T-helper 2 cell treated with Interferon-gamma antibody and Interleukin-4, amounts not matched to agents 5 μg/mL and 100 μg/mL, for 36 hours (primary cell): ENCODE data around the gene PTH2R.
"Not testable (repeated sequence)": the region's sequence is repeated elsewhere in the genome, so short reads cannot be mapped to it uniquely, and the experiment has no call there.

Experiments used
- DNase-seq: peaks from one replicate; pipeline ENCODE4 v3.0.0; 2021; ENCODE audit warnings: low spot score
- H3K27ac Mint-ChIP-seq: one replicate; pipeline ENCODE4 v1.8.0; 2021; ENCODE audit warnings: mild to moderate bottlenecking, mixed read lengths
- H3K27me3 Mint-ChIP-seq: one replicate; pipeline ENCODE4 v1.8.0; 2021; ENCODE audit warnings: low read depth, mixed read lengths
- H3K36me3 Mint-ChIP-seq: one replicate; pipeline ENCODE4 v1.8.0; 2021; ENCODE audit warnings: low read depth, mixed read lengths
- H3K4me1 Mint-ChIP-seq: one replicate; pipeline ENCODE4 v1.8.0; 2021; ENCODE audit warnings: low read depth, mixed read lengths
- H3K4me3 Mint-ChIP-seq: one replicate; pipeline ENCODE4 v1.8.0; 2022; ENCODE audit warnings: mild to moderate bottlenecking, moderate library complexity, mixed read lengths
- H3K9me3 Mint-ChIP-seq: one replicate; pipeline ENCODE4 v1.8.0; 2021; ENCODE audit warnings: mixed read lengths

The PTH2R gene

DNA sequence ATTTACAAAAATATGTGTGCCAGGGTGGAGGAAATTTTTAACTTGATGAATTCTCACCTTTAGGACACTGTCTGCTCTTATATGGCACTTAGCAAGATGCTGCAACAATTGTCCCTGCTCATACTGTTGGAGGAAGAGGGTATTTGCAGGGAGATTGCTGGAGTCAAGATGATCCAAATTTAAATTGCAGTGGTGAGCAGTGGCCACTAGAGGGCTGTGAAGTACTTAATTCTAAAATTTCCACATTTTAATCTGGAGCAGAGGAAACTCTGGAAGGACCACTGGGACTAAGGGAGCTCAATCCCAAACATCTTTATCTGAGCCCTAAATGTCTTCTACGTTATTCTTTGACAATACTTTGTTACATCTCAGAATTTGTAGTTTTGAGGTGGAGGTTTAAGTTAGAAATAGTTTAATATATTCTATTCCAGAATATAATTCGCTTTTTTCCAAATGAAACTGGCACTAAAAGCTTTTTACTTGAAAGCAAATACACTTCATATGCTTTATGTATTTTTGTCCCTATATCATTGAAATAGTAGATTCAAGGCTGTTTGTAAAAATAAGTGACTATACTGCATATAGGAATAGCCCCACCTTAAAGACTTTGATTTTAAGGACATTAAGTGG lies 33.0 kb upstream of the PTH2R start:
- no peaks in the 10 kb centered on the region for H3K36me3 Mint-ChIP-seq
- no peaks in the 10 kb centered on the region for H3K9me3 Mint-ChIP-seq
- no peak overlapping the region for H3K27ac Mint-ChIP-seq
- H3K27me3 Mint-ChIP-seq: peaks cover 10% of the 10 kb centered on the region
- no peak for DNase-seq
- no peak overlapping the region for H3K4me3 Mint-ChIP-seq
- H3K4me1 Mint-ChIP-seq: no peaks in the 10 kb centered on the region

DNA sequence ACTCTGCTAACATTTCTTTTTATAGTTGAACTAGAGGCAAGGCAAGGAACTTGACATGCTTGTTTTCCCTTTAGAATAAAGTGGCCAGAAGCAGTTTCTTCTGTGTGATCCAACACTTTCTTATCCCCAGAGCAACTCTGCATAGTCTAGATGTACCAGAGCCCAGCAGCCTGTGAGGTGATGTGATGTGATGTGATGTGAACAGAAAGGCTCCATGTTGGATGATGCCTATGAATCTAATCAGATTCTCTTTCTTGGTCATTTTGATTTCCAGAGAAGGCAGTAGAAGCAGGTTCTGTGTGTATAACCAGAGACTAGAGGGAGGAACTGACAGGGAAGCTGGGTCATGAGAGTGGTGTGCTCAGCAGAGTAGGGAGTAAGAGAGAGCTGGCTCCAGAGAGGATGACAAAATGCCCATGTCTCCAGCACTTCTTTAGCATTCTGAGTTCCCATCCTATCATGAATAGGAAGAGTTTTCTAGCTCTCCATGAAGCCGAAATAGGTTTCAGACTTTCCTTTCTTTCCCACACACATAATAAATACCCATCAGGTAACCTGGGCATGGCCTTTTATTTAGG lies 31.0 kb upstream of the PTH2R start:
- H3K4me3 Mint-ChIP-seq: no peak overlapping the region
- DNase-seq: no peak
- peaks cover 10% of the 10 kb centered on the region for H3K27me3 Mint-ChIP-seq
- H3K36me3 Mint-ChIP-seq: no peaks in the 10 kb centered on the region
- no peaks in the 10 kb centered on the region for H3K9me3 Mint-ChIP-seq
- no peaks in the 10 kb centered on the region for H3K4me1 Mint-ChIP-seq
- H3K27ac Mint-ChIP-seq: no peak overlapping the region

DNA sequence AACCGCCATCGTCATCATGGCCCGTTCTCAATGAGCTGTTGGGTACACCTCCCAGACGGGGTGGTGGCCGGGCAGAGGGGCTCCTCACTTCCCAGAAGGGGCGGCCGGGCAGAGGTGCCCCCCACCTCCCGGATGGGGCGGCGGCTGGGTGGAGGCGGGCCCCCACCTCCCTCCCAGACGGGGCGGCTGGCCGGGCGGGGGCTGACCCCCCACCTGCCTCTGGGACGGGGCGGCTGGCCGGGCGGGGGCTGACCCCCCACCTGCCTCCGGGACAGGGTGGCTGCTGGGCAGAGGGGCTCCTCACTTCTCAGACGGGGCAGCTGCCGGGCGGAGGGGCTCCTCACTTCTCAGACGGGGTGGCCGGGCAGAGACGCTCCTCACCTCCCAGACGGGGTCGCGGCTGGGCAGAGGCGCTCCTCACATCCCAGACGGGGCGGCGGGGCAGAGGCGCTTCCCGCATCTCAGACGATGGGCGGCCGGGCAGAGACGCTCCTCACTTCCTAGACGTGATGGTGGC lies 29.2 kb upstream of the PTH2R start:
- H3K4me1 Mint-ChIP-seq, H3K27ac Mint-ChIP-seq, H3K36me3 Mint-ChIP-seq, H3K9me3 Mint-ChIP-seq, H3K4me3 Mint-ChIP-seq, DNase-seq: not testable (repeated sequence)
- peaks cover 16% of the 10 kb centered on the region for H3K27me3 Mint-ChIP-seq

DNA sequence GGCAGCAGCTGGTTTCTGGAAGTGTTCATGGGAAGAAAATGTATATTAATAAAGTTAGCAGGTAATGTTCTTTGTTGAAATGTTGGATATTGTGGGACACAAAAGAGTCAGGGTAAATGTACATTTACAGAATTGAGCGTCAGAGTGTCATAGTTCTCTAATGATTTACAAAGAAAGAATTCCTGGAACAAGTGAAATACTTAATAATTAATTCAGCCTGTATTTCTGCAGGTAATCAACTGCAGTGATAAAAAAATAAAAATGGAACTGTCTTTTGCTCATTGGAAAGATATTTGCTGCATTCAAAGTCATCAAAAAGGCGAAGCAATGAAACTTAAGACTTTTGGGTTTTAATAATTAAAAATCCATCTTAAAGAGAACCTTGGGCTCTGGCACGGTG lies 27.4 kb upstream of the PTH2R start:
- Mint-ChIP-seq H3K9me3 (no peaks in the 10 kb centered on the region), H3K27ac (no peak overlapping the region), H3K36me3 (no peaks in the 10 kb centered on the region), H3K4me1 (no peaks in the 10 kb centered on the region), H3K27me3 (peaks cover 26% of the 10 kb centered on the region), H3K4me3 (no peak overlapping the region)
- no peak for DNase-seq

DNA sequence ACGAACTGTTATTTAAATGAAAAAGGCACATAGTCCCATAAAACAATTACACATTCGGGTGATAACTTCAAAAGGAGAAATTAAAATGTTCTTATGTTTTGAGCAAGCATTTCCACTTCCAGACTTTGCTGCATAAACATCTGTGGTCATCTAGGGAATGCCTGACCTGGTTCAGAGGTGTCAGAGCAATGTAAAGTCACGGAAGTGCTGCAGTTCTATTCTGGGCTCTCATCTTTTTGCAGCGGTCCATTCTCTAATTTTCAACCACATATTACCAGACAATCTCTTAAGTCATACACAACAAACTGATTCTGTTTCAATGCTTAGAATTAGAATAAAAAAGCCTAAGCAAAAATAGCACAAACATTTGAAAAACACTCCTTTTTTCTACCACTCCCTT lies 22.0 kb upstream of the PTH2R start:
- Mint-ChIP-seq H3K27ac (no peak overlapping the region), H3K4me1 (no peaks in the 10 kb centered on the region), H3K36me3 (no peaks in the 10 kb centered on the region), H3K9me3 (no peaks in the 10 kb centered on the region), H3K4me3 (no peak overlapping the region), H3K27me3 (peaks cover 28% of the 10 kb centered on the region)
- DNase-seq: no peak

DNA sequence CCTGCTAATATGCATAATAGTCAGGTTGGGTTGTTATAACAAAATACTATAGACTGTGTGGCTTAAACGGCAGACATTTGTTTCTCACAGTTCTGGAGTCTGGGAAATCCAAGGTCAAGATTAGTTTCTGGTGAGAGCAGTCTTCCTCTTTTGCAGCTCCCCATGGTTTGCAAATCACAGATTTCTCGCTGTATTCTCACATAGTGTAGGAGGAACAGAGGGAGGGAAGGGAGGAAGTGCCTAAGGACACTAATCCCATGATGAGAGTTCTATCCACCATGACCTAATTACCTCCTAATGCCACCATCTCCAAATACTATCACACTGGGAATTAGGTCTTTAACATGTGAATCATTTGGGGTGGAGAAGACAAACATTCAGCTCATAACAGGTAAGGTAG lies 20.1 kb upstream of the PTH2R start:
- DNase-seq: no peak
- H3K4me3 Mint-ChIP-seq: no peak overlapping the region
- no peak overlapping the region for H3K27ac Mint-ChIP-seq
- no peaks in the 10 kb centered on the region for H3K36me3 Mint-ChIP-seq
- H3K4me1 Mint-ChIP-seq: no peaks in the 10 kb centered on the region
- H3K27me3 Mint-ChIP-seq: peaks cover 32% of the 10 kb centered on the region
- H3K9me3 Mint-ChIP-seq: no peaks in the 10 kb centered on the region

DNA sequence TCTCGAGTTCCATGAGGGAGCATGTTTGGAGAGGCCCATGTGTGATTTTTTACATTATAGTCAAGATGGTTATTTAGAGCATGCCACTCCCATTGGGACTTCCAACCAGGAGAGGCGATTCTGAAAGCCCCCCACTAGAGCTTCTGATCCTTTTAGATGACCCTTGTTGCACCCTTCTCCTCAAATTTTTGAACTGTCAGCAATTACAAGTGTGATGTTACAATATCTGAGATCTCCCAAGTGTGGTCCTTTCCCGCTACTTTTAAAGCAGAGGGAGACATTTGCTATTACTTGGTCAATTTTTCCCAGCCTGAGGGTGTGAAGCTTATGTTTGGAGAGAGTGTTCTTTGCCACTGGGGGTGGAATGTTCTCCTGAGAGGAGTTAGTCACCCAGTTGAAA lies 16.7 kb upstream of the PTH2R start:
- Mint-ChIP-seq H3K9me3 (no peaks in the 10 kb centered on the region), H3K4me3 (no peak overlapping the region), H3K36me3 (no peaks in the 10 kb centered on the region), H3K27me3 (peaks cover 9% of the 10 kb centered on the region), H3K4me1 (no peaks in the 10 kb centered on the region), H3K27ac (no peak overlapping the region)
- no peak for DNase-seq

DNA sequence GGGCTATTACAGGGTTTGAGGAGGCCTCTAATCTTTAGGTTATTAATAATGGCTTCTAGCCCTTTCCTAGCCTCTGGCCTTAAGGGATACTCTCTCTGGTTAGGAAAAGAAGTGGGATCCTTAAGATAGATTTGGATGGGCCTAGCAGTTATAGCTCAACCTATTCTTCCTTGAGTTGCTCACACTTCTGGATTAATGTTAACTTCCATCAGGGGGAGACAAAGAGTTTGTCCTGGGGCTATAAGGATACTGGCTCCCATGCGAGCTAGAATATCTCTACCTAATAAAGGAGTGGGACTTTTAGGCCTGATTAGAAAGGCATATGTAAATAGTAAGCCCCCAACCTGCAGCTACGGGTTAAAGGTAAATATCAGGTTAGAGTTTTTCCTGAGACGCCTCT lies 14.3 kb upstream of the PTH2R start:
- Mint-ChIP-seq H3K4me3 (no peak overlapping the region), H3K9me3 (no peaks in the 10 kb centered on the region), H3K27me3 (peaks cover 15% of the 10 kb centered on the region), H3K4me1 (peaks cover 6% of the 10 kb centered on the region), H3K27ac (no peak overlapping the region), H3K36me3 (no peaks in the 10 kb centered on the region)
- DNase-seq: no peak

DNA sequence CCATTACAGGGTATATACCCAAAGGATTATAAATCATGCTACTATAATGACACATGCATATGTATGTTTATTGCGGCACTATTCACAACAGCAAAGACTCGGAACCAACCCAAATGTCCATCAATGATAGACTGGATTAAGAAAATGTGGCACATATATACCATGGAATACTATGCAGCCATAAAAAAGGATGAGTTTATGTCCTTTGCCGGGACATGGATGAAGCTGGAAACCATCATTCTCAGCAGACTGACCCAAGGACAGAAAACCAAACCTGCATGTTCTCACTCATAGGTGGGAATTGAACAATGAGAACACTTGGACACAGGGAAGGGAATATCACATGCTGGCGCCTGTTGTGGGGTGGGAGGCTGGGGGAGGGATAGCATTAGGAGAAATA lies 9.8 kb upstream of the PTH2R start:
- H3K27ac Mint-ChIP-seq: not testable (repeated sequence)

DNA sequence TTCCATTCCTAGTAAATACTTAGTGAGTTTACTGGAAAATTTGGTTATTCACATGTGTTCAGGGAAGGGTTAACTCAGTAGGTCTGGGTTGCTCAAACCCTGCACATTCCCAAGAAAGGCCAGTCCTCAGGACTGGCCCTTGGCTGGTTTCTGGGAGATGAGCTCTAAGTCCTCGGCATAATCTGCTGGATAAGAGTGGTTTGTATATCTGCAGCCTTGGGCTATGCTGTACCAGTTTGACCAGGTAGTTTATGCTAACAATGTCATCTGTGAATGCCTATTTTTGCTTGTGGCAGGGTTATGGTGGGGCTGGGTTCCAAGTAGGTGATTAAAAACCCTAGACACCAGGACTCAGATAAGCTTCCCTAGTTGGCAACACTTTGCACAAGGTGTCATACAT lies 7.4 kb upstream of the PTH2R start:
- DNase-seq: no peak
- Mint-ChIP-seq H3K36me3 (no peaks in the 10 kb centered on the region), H3K4me1 (peaks cover 6% of the 10 kb centered on the region), H3K27ac (no peak overlapping the region), H3K4me3 (no peak overlapping the region), H3K27me3 (peaks cover 46% of the 10 kb centered on the region), H3K9me3 (no peaks in the 10 kb centered on the region)

More for the DNA sequence above, 9.8 kb upstream of the PTH2R start:
- not testable (repeated sequence) for H3K4me1 Mint-ChIP-seq, DNase-seq, H3K4me3 Mint-ChIP-seq, H3K9me3 Mint-ChIP-seq, H3K36me3 Mint-ChIP-seq
- peaks cover 29% of the 10 kb centered on the region for H3K27me3 Mint-ChIP-seq

DNA sequence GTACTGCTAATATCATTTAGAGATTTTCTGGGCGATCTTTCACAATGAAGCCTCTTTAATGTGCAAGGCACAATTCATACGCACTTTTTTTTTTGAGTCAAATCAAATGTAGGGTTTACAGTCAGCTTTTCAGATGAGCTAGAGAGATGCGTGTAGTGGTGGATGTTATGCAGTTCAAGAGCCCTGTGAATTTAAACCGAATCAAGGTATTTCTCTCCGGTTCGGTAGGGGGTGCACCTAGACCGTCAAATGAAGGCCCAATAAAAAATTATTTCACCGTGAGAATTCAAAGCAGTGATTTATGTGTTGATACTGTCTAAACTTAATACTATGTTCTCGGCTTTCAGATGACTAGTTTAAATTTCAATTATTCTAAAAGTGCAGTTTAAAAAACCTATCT lies 1.1 kb downstream of the PTH2R start:
- Mint-ChIP-seq H3K4me3 (no peak overlapping the region), H3K27ac (no peak overlapping the region), H3K36me3 (no peaks in the 10 kb centered on the region), H3K27me3 (peaks cover 55% of the 10 kb centered on the region), H3K4me1 (peaks cover 2% of the 10 kb centered on the region), H3K9me3 (no peaks in the 10 kb centered on the region)
- DNase-seq: no peak

DNA sequence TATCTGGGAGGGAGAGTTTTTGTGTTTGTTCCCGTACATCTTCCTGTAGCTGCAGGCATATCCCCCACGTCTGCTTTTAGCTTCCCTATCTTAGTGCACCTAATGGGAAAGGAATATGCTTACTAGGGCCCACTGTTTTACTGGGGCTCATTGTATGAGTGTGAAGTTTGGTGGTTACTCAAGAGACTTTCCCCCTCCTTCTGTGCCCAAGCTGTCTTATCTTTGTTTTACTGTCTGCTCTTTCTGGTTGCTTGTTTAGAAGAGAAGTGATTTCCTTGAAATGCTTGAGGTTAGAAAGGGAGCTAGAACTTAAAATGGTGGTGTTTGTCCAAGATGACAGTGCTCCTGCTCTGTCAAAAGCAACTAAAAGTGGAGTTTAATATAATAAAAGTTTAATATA lies 7.3 kb downstream of the PTH2R start:
- Mint-ChIP-seq H3K4me3 (no peak overlapping the region), H3K27ac (no peak overlapping the region), H3K4me1 (peaks cover 10% of the 10 kb centered on the region), H3K36me3 (no peaks in the 10 kb centered on the region), H3K27me3 (peaks cover 21% of the 10 kb centered on the region), H3K9me3 (no peaks in the 10 kb centered on the region)
- no peak for DNase-seq

DNA sequence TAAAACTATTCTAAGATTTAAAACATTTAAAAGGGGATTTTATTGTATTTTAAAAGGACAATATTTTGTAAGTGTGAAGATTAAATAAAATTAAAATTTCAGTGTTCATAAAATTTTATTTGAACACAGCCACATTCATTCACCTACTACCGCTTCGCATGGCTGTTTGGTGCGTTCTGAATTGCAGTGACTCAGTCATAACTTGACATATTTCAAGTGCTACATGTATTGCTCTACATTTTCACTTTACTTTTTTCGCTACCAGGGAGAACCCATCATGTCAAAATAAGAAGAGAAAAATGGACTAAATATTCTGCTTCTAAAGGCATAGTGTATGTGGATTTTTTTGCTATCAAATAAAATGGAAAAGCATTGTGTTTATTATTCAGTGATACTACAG lies 8.7 kb downstream of the PTH2R start:
- Mint-ChIP-seq H3K9me3 (no peaks in the 10 kb centered on the region), H3K27ac (no peak overlapping the region), H3K36me3 (no peaks in the 10 kb centered on the region), H3K4me3 (no peak overlapping the region), H3K4me1 (peaks cover 10% of the 10 kb centered on the region), H3K27me3 (peaks cover 14% of the 10 kb centered on the region)
- no peak for DNase-seq

DNA sequence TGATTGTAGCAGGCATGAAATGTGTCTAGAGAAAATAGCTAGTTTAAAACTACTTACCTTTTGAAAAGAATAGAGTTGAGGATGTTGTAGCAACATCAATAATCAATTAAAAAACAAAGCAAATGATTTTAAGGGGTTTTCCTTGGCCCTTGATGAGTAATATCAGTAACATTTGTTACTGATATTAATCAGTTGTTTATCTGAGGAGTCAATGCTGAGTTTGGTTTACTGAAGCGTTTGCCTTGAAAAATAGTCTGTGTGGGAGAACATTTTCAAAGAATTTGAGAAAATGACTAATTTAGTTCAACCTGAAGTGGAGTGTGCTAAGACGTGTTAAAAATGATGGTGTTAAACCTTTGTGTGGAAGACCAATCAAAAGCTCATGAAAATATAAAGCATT lies 9.3 kb downstream of the PTH2R start:
- DNase-seq: no peak
- H3K9me3 Mint-ChIP-seq: no peaks in the 10 kb centered on the region
- H3K4me1 Mint-ChIP-seq: peaks cover 10% of the 10 kb centered on the region
- peaks cover 8% of the 10 kb centered on the region for H3K27me3 Mint-ChIP-seq
- H3K27ac Mint-ChIP-seq: no peak overlapping the region
- no peak overlapping the region for H3K4me3 Mint-ChIP-seq
- no peaks in the 10 kb centered on the region for H3K36me3 Mint-ChIP-seq
